HG03025 (cell line): ENCODE measurements around the gene EDEM1.

Experiments used
- ATAC-seq: cut with Tn5 transposase; IDR thresholded peaks from one replicate; pipeline ENCODE4 v1.9.1; 2021; ENCODE audit warnings: mild to moderate bottlenecking, moderate library complexity; ENCODE audit not compliant: unreplicated experiment, low FRiP score

The EDEM1 gene

GRCh38 chr3:5197470-5198312 lies 10.2 kb downstream of the EDEM1 start:
- peak; percentile 66 for ATAC-seq

- ATAC-seq: no peak
These were observed 10.8 kb downstream of the EDEM1 start for GRCh38 chr3:5198313-5198677.

DNA sequence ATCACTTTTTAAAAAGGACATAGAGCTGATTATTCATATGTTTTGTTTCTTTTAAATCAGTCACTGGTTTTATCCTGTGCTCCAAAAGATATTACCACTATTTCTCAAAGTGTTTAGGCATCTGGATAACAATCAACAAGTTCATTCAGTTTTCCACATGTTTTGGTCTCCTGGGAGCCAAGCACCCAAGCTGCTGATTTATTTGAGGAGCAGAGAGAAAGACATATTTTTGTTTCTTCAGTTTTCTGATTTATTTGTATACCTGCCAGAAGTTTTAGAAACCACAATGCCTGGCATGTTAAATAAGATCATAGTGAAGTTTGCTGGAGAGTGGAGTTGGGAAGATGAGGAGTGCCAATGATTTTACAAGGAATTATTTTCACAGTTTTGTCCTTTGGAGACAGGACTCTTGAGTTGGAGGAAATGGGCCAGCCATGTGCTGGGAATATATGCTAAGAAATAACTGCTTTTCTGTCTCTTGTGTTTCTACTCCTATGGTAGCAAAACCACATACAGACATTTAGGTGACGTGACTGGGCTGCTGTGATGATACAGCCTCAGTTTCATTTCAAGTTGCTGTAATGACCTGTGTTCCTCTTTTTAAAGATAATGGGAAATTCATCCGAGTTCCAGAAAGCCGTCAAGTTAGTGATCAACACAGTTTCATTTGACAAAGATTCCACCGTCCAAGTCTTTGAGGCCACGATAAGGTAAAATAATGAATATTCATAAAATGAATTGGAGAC lies 11.7 kb downstream of the EDEM1 start:
- ATAC-seq: peak; percentile 36

GRCh38 chr3:5201536-5201935 lies 14.0 kb downstream of the EDEM1 start:
- ATAC-seq: no peak

- no peak for ATAC-seq
These were observed 14.7 kb downstream of the EDEM1 start for GRCh38 chr3:5202222-5202621.

DNA sequence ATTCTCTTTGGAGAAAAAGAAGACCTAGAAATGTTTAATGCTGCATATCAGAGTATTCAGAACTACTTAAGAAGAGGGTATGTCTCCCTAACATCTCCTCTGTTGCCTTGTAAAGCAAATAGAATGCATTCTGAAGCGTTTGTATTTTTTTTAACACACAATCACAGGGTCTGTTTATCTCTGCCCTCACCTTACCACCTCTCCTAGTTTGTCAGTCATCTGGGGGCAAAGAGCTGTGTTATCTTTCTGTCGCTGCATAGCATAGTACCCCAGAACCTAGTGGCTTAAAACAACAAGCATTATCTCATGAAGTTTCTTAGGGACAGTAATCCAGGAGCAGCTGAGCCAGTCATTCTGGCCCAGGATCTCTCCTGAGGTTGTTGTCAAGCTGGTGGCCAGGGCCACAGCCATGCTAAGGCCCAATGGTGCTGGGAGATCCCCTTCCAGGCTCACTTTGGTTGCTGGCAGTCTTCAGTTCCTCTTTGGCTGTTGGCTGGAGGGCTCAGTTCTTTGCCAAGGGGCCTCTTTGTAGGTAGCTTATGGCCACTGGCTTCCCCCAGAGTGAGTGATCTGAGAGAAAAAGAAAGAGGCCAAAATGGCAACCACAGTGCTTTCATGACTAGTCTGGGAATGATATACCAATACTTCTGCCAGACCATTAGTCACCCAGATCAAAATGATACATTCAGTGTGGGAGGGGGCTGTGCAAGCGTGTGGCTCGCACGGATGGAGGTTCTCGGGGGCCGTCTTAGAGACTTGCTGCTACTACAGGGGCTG lies 17.8 kb downstream of the EDEM1 start:
- peak; percentile 96 for ATAC-seq

DNA sequence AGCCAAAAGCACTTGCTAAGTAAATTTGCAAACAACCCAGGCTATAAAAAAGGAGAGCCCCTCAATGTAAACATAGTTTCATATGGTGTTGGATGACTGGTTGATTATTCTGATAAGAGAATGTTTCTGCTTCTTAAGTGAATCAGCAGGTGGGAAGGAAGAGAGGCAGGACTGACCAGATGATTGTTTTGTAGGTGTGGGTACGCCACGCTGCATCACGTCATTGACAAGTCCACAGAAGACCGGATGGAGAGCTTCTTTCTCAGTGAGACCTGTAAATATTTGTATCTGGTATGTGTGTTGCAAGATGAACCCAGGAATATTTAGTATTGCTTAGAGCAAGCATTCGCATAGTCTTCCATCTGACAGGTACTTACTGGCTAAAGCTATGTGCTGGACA lies 23.4 kb downstream of the EDEM1 start:
- ATAC-seq: no peak

DNA sequence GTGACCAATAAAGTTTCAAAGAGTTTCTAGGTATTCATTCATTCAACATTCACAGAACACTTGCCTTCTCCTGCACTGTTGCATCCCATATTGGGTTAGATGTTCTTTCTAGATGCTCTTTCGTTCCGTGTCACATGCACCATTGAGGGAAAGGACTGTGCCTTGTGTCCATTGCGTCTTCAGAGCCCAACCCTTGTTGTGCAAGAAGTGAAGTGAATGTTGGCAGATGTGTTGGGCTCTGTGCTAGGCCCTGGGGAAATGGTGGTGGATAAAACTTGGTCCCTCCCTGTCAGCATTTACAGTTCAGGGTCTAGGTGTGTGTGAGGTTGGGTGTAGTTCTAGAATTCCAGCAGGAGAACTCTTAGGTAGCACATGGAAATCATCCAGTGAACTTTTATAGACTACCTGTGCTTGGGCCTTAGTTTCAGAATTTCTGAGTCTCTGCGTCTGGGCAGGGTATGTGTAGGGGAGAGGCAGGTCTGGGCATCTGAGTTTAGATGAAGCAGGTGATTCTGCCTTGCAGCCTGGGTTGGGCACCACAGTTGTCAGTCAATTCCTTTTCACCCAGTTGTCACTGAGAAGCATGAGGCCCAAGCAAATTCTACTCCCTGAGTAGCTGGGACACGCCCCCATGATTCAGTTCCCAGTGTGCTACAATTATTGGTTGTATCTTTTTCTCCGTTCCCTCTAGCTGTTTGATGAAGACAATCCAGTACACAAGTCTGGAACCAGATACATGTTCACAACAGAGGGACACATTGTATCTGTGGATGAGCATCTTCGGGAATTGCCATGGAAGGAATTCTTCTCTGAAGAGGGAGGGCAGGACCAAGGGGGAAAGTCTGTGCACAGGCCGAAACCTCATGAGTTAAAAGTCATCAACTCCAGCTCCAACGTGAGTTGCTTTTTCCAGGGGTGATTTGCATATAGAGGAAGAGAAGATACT lies 25.4 kb downstream of the EDEM1 start:
- ATAC-seq: no peak

DNA sequence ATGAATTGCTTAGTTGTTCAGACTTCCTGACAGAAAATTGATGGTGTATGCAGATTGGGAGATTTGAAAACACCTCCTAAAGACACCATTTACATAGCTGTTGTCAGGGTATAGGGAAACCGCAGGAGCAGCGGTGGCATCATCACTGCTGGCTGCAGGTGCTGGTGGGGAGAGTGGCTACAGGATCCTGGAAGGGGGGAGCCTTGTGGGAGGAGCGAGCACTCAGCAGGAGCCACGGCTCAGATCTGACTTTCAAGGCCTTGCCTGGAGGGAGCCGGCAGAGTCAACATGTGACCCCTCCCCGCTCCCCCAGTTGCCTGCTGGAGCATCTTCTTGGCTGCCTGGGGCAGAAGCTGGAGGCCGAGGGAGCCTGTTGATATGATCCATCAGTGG lies 26.1 kb downstream of the EDEM1 start:
- ATAC-seq: no peak

DNA sequence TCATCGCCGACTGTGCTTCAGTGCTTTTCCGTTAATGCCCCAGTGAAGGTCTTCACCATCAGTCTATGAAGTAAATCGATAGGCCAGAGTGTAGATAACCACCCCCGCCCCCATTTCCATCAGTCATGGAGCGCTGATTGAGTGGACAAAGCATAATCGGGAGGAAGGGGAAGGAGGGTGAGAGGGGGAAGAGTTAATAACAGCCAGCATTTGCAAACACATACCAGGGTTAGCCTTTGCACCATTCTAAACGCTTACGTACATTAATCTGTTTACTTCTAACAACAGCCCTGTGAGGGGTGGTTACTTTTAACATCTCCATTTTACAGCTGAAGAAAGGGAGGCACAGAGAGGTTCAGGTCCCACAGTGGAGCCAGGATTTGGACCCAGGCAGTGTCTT lies 26.8 kb downstream of the EDEM1 start:
- ATAC-seq: no peak

DNA sequence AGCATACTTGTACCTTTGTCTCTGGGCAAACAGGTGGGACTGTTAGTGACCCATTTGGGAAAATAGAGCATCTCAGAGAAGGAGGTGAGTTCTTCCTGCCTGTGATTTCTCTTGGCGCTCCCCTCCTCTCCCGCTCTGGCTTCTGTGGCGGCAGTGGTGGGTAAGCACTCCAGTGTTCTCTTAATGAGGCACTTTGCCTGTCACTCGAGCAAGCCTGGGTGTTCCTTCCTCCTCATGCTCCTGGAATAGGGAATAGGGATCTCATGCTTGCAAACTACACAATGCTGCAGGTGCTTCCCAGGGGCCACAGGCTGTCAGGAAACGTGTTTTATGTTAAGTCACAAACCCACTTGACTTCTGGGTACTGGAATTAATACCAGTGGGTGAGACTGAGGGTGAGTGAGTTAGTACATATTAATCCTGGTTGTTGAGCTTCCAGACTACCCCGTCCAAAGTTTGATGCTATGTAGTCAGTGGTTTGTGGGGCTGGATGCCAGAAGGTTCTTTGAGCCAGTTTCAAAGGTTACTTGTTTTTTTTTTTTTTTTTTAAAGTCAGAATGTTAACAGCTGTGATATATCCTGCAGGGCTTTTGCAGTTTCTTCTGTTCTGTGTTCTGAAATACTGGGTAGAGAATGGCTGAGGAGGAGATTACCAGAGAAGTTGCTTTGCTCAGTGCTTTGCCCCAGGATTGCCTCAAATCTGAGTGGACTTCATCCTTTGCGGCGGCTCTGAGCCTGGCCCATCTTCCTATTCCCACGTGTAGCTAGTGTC lies 30.5 kb downstream of the EDEM1 start:
- ATAC-seq: no peak

DNA sequence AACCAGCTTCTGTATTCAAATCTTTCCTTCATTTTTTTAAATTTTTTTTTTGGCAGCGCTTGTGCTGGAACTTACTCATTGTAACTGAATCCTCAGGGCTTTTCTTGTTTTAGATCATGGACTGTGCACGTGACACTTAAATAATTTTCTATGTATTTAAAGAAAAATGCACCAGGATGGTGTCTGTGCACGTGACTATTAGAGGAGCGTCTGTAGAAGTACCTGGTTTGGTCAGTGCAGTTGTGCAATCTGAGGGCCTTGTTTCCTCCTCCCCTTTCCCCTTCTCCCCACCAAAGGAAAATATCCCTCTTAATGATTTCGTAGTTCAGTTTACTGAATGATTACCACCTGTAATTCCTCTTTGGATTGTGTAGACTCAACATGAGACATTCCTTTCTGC lies 31.3 kb downstream of the EDEM1 start:
- ATAC-seq: no peak

DNA sequence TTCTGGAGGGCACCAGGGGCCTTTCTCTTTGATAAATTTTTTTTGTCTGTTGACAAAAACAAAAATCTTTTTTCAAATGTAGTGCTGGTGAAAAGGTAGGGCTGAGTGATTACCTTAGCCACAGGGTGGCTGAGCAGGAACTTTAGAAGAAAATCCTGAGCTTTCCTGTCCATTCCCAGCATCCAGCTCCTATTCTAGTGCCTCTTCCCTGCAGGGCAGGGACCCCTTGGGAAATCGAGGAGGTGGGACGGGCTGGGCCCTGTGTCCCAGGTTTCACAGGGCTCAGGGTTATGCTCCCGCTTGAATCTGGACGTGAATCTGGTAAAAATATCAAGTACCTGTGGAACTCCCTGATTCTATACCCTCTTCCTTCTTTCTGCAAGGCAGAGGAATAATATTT lies 31.7 kb downstream of the EDEM1 start:
- no peak for ATAC-seq

DNA sequence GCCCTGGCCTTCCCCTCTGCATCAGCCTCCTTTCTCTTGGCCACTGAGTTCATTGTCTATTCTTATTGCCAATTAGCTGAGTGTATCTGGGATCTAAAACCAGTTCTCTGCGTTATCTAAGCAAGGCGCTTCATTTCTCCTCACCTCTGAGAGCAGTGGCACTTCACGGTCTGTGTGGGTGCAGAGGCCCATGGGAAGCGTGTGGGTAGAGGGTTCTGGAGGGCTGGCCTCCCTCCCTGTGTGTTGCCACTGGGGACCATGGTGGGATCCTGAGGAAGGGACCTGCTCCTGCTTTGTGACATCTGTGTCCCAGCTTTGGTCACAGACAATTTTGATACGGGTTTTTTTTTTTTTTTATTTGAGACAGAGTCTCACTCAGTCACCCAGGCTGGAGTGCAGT lies 32.7 kb downstream of the EDEM1 start:
- ATAC-seq: no peak

DNA sequence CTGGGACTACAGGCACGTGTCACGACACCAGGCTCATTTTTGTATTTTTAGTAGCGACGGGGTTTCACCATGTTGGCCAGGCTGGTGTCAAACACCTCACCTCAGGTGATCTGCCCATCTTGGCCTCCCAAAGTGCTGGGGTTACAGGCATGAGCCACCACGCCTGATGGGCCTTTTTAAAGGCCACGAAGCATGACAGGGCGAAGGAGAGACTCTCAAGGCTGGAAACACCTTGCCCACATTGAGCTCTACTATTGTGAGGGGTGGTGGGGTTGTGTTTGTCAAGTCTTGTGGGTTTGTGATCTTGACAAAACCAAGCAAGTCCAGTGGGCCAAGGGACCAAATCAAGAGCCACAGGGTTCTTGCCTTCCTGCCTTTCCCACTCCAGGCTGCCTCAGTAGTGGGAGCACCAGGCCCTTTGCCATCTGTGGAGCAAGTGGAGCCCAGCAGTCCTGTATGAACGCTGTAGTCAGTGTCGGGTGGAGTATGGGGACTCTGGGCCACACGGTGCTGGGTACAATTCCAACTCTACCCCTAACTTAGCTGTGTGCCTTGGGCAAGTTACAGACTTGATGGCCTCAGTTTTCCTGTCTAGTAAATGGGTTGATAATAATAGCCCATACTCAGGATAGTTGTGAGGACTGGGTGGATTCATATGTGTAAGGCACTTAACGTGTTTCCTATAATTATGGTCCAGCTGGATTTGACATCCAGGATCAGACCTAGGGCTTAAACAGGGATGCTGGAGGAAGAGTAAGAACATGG lies 33.3 kb downstream of the EDEM1 start:
- ATAC-seq: no peak

DNA sequence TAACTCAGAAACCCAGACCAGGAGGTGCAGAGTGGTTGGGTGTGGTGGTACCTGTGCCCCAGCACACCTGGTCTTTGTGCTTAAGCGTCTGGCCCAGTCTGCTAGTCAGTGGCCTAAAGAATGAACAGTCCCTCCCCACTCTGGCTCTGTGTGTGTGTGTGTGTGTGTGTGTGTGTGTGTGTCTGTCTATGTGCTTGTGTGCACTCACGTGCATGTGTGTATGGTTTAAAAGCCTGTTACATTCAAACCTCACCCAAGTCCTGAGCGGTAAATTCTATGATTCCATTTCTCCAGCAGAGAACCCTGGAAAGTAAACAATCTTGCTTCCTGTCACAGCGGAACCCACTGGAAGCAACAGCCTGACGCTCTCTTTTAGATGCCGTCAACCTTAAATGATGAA lies 34.2 kb downstream of the EDEM1 start:
- no peak for ATAC-seq

DNA sequence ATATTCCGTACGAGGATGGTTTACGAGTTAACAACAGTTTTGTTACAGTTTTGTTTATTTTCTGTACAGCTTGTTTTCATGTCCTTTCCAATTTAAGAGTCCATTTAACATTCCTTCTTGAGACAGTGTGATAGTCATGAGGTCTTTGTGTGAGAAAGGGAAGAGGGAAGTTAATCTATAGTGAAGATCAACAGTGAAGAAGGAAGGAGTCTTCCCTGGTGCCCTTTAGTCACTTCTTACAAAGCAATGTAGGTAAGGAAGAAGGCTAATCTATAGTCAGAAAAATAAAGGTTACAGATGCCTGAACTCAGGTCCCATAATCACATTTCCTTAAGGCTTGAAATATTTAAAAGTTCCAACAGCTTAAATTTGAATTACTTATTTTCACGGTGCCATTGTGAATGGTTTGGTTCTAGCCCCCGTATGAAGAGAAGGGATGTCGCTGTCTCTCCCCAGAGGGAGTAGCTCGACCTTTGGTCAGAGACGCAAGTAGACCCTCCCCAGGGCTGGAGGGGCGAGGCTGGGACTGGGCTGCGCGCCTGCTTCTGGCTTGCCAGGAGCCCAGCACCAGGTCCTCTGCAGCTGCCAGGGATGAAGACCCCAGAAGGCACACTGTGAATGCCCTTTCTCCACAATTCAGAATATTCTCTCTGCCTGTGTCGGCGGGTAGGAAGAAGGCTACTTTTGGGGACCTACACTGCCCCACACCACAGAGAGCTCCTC lies 34.9 kb downstream of the EDEM1 start:
- ATAC-seq: no peak

DNA sequence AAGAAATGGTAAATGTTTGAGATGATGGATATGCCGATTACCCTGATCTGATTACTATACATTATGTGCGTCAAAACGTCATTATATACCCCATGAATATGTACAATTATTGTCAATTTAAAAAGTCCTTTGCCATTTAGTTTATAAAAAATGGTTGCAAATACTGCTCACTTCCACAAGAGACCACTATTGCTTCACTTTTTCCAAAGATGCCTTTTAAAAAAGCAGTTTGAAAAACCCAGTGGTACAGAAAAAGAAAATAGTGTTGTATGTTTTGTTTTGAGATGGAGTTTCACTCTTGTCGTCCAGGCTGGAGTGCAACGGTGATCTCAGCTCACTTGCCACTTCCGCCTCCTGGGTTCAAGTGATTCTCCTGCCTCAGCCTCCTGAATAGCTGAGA lies 39.3 kb downstream of the EDEM1 start:
- no peak for ATAC-seq
